HCT116 (cell line): Measurements from ENCODE around the gene GNAT1.

Source experiments
- EZH2 ChIP-seq: fragments of 200-600 bp; sonication (generic); IDR thresholded peaks from 2 replicates; pipeline ENCODE4 v1.6.1; 2017; ENCODE audit warnings: antibody characterized with exemption, mixed run types
- EZH2phosphoT487 ChIP-seq: fragments of 200-600 bp; IDR thresholded peaks from 2 replicates; pipeline ENCODE4 v1.6.1; 2018; ENCODE audit warnings: antibody characterized with exemption, borderline replicate concordance
- POLR2A ChIP-seq: IDR thresholded peaks from 2 replicates; pipeline ENCODE4 v1.7.0; 2011; ENCODE audit warnings: borderline replicate concordance; ENCODE audit not compliant: insufficient read depth, insufficient read length; ENCODE audit errors: extremely low read depth
- POLR2AphosphoS5 ChIP-seq: IDR thresholded peaks from 2 replicates; pipeline ENCODE4 v1.6.1; 2011; ENCODE audit warnings: mild to moderate bottlenecking, low read depth, low read length, moderate library complexity
- TCF7L2 ChIP-seq: IDR thresholded peaks from 2 replicates; pipeline ENCODE4 v1.7.0; 2011; ENCODE audit warnings: borderline replicate concordance, inconsistent platforms; ENCODE audit not compliant: insufficient read depth, insufficient read length; ENCODE audit errors: extremely low read depth
- TF ChIP-seq, protein P1 (sequence below), 3 experiments: fragments of 200-600 bp in 1 of 3; sonication (generic) in 1 of 3; IDR thresholded peaks in 2 of 3; conservative IDR thresholded peaks in 1 of 3; 2 replicates each; pipeline ENCODE4 v1.5.1; 2012 to 2017; ENCODE audit warnings: low read depth in 2 of 3, low read length in 2 of 3, antibody characterized with exemption in 1 of 3, borderline replicate concordance in 1 of 3, control low read depth in 1 of 3, mild to moderate bottlenecking in 1 of 3, mixed read lengths in 1 of 3, mixed run types in 1 of 3, moderate library complexity in 1 of 3; ENCODE audit not compliant: insufficient read depth in 1 of 3

DNA sequence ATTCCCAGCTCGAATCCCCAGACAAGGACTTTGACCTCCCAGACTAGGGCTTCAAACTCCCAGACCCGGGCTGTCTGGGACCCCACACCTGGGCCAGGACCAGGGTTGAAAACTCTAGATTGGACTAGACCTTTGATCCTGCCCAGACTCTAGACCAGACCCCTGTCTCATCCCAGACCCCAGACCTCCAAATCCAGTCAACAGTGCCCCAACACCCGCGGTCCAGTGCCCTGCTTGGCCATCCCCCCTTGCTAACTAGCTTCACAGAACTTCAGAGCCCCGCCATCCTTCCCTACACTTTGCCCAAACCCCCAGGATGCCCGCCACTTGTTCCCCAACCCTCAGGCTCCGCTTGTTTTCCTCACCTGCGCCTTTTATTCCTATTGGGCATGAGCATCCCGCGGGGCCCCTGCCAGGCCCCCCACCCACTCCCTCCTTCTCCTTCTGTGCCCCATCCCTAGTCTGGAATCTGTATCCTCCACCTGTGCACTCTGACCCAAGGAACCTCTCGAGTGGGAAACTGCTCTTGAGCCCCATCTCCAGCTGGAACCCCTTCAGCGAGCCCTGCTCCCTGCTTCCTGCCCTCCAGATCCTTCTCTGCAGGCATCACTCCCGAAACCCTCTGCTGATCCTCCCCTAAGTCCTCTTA, 45.2 kb downstream of the GNAT1 start:
- TF ChIP-seq TCF7L2 (no peak), POLR2AphosphoS5 (no peak), EZH2 (no peak), EZH2phosphoT487 (no peak), POLR2A (no peak)
- TF ChIP-seq, protein P1, sequence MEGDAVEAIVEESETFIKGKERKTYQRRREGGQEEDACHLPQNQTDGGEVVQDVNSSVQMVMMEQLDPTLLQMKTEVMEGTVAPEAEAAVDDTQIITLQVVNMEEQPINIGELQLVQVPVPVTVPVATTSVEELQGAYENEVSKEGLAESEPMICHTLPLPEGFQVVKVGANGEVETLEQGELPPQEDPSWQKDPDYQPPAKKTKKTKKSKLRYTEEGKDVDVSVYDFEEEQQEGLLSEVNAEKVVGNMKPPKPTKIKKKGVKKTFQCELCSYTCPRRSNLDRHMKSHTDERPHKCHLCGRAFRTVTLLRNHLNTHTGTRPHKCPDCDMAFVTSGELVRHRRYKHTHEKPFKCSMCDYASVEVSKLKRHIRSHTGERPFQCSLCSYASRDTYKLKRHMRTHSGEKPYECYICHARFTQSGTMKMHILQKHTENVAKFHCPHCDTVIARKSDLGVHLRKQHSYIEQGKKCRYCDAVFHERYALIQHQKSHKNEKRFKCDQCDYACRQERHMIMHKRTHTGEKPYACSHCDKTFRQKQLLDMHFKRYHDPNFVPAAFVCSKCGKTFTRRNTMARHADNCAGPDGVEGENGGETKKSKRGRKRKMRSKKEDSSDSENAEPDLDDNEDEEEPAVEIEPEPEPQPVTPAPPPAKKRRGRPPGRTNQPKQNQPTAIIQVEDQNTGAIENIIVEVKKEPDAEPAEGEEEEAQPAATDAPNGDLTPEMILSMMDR (IDR thresholded peaks at IDR 0.05 in 2 of 3, conservative IDR thresholded peaks at IDR 0.05 in 1 of 3; ENCODE audit: borderline replicate concordance in 1 of 3, insufficient read depth in 1 of 3, low read depth in 2 of 3, low read length in 2 of 3) = no peak
